LNCaP clone FGC (cell line): ENCODE results near the gene RAD51B.

ENCODE experiments used
- DNase-seq: peaks from one replicate; pipeline ENCODE4 v3.0.0-alpha.2; 2011; ENCODE audit warnings: low read depth
- H3K4me3 ChIP-seq: 2 replicates; pipeline ENCODE4 v1.5.1; 2011; ENCODE audit warnings: mild to moderate bottlenecking, low read depth, low read length, control low read depth
- TF ChIP-seq, protein P1 (sequence below): IDR thresholded peaks from 2 replicates; pipeline ENCODE4 v1.5.1; 2012; ENCODE audit warnings: mild to moderate bottlenecking; ENCODE audit not compliant: control insufficient read depth, insufficient read depth; ENCODE audit errors: extremely low read depth

RAD51B gene

DNA sequence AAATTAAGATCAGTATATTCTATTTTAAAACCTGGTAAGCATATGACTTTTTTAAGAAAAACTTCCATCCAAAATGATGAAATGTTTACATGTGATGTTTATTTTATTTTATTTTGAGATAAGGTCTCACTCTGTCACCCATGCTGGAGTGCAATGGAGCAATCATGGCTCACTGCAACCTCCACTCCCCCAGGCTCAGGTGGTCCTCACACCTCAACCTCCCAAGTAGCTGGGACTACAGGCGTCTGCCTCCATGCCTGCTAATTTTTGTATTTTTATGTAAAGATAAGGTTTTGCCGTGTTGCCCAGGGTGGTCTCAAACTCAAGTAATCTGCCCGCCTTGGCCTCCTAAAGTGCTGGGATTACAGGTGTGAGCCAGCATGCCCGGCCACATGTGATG, 831.5 kb downstream of the RAD51B start:
- DNase-seq: no peak
- TF ChIP-seq, protein P1, sequence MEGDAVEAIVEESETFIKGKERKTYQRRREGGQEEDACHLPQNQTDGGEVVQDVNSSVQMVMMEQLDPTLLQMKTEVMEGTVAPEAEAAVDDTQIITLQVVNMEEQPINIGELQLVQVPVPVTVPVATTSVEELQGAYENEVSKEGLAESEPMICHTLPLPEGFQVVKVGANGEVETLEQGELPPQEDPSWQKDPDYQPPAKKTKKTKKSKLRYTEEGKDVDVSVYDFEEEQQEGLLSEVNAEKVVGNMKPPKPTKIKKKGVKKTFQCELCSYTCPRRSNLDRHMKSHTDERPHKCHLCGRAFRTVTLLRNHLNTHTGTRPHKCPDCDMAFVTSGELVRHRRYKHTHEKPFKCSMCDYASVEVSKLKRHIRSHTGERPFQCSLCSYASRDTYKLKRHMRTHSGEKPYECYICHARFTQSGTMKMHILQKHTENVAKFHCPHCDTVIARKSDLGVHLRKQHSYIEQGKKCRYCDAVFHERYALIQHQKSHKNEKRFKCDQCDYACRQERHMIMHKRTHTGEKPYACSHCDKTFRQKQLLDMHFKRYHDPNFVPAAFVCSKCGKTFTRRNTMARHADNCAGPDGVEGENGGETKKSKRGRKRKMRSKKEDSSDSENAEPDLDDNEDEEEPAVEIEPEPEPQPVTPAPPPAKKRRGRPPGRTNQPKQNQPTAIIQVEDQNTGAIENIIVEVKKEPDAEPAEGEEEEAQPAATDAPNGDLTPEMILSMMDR: no peak

DNA sequence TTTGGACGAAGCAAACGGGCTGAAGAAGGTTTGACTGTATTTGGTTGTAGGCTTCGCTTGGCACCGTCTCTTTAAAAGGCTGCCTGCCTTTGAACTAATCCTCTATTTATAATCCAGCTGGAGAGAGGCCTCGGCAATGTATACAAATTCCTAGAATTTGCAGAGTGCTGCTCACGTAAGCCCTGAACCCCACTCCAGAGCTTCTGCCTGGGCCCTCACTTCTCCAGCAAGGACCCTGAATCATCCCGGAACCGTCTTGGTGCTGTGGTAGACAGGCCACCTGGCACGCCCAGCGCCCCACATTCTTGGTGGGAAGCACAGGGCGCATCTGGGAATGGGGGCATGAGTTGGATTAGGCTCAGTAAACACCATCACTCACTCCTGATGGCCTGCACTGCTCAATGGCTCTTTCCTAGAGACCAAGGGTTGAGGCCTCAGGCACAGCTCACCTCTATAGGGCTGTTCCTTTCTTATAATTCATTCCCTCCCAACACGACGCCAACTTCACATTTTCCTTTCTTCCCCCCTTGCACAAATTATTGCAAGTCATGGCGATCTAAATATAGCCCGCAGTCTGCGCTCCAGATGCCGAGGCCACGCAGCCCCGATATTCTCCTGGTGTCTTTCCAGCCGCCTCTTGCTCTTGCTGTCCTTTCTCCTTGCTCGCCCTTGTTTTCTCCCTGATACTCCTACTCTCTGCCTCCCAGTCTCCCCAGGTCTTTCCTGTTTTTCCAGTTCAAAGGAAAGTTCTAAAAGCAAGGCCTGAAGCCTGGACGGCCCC, 832.3 kb downstream of the RAD51B start:
- no peak for DNase-seq
- TF ChIP-seq, protein P1: no peak
- no peak overlapping the region for H3K4me3 ChIP-seq

More for the DNA sequence above, 831.5 kb downstream of the RAD51B start:
- H3K4me3 ChIP-seq: no peak overlapping the region

DNA sequence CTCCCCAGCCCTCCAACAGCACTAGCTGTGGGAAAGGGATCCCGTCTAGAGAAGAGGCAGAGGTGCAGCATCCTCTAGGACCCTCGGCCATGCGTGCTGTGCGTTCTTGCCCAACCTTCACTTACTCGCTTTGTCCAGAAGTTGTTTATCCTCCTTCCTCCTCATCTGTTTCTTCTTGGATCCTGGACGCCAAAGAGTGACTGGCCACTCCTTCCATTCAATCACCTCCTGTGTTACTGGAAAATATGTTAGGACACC, 832.8 kb downstream of the RAD51B start:
- no peak for DNase-seq
- H3K4me3 ChIP-seq: no peak overlapping the region
- TF ChIP-seq, protein P1: no peak

DNA sequence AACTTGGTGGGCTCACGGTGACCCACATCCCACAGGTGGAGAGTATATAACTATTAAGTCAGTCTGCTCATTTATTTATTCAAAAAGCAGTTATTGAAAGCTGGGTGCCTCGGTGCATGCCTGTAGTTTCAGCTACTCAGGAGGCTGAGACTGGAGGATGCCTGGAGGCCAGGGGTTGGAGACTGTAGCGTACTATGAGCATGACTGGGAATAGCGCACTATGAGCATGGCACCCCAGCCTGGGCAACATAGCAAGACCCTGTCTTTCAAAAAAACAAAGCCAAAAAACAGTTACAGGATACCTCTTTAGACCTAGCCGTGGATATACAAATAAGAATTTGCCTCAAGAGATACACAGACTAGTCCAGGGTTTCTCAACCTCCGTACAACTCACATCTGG, 833.5 kb downstream of the RAD51B start:
- no peak overlapping the region for H3K4me3 ChIP-seq
- TF ChIP-seq, protein P1: no peak
- DNase-seq: no peak

DNA sequence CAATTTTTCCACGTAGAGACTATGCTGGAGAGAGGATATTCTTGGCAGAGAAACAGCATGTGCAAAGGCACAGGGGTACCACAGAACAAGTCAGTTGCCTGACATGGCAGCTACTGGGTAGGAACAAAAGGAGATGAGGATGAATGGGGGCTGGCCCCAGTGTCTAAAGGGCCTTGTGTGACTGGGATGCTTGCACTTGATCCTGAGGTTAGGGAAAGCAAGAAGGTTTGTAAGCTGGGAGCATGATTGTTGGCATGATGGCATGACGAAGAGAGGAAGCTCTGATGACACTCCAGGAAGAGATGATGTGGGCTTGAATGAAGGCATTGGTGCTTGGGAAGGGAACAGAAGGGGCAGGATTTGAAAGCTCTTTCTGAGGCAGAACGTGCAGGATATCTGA, 834.2 kb downstream of the RAD51B start:
- TF ChIP-seq, protein P1: no peak
- no peak for DNase-seq
- no peak overlapping the region for H3K4me3 ChIP-seq

DNA sequence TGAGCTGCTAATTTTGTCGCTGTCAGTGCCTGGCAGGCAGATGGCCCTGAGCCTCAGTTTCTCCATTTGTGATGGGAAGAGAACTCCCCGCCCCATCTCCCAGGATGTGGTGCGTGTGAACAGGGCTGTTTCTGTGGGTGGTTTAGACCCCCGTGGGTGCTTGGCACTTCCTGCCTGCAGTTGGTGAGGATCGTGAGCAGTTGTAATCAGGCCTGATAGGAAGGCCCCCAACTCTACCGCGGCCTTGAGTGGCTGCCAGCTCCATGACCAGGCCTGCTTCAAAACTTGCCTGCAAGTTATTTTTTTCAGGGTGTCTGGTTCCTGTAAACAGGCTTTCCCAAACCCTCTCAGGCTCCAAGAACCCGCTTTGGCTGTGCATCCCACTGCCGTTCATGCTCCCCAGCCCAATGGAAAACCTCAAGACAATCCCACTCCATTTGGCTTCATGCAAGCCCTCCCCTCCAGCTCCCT, 834.9 kb downstream of the RAD51B start:
- no peak overlapping the region for H3K4me3 ChIP-seq
- TF ChIP-seq, protein P1: no peak
- DNase-seq: no peak

DNA sequence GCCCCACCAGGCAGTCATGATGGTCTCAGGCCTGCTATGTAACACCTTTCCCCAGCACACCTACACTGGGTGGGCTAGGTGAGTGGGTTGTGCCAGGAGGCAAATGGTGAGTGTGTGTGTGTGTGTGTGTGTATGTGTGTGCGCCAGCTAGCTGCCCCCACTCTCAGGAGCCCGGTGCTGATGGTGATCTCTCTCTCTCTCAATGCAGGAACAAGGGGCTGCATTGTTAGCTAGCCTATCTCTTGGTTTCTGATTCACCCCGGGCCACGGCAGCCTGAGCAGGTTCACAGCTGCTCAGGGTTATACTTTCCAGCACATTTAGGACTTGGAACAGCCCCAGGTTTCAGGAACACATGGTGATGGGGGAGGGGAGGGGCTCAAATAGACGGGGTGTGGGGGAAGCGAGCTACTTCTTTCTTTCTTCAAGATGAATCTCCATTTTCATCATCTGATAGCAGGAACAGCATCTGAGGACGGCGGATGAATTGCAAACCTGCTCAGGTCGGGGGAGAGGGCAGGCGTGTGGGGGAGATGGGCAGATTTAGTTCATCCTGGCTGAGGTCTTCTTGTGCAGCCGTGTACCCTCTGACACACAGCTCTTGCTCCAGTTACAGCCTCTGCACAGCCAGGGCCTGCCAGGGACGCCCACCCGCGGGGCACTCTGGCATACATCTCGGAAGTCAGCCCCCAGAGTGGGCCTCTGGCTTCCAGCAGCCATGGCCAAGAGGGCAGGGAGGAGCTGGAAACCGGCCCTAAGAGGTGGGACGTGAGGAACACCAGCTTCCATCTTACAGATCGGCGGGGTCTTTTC, 835.6 kb downstream of the RAD51B start:
- H3K4me3 ChIP-seq: no peak overlapping the region
- no peak for DNase-seq
- TF ChIP-seq, protein P1: no peak
